Endothelial cell of umbilical vein (primary cell): Measurements from ENCODE around the gene STK40. TPM values are rescaled to one million over a fixed set of nuclear protein-coding genes. Genes with fewer than 3 reads are reported as not detected.

Experiments used
- BruUV-seq: library from RNA; stranded (reverse); fragments of 400-500 nt; replicated peaks from 2 replicates; lab custom pipeline; 2021; lab: Mats Ljungman, UMichigan
- CTCF ChIA-PET: fragments of 300-600, 350-600 bp; sonication (Branson Sonifier 250); formaldehyde crosslinking; loops from one replicate; lab custom pipeline; 2021; ENCODE audit warnings: antibody characterized with exemption, inconsistent platforms; lab: Charles Lee
- POLR2A ChIA-PET: fragments of 300-600, 350-600 bp; sonication (Branson Sonifier 250); formaldehyde crosslinking; loops from one replicate; lab custom pipeline; 2021; ENCODE audit warnings: antibody characterized with exemption, inconsistent platforms; lab: Charles Lee
- DNase-seq: peaks from one replicate; pipeline ENCODE4 v3.0.0-alpha.2; 2011; ENCODE audit warnings: low read depth, low spot score
- FAIRE-seq: peaks from 2 replicates; lab custom pipeline; 2011; peaks lifted over from hg19 to GRCh38; lab: Jason Lieb, UNC
- H2AFZ ChIP-seq: 2 replicates; pipeline ENCODE4 v1.6.0; 2012; ENCODE audit warnings: low read depth, low read length, control low read depth, inconsistent platforms
- H3K27ac ChIP-seq: 2 replicates; pipeline ENCODE4 v1.5.1; 2011; ENCODE audit warnings: low read depth, mild to moderate bottlenecking, control low read depth, low read length, moderate library complexity; ENCODE audit not compliant: insufficient read depth
- H3K27me3 ChIP-seq, 2 experiments: 2 replicates each; pipeline versions ENCODE4 v1.6.0 to v1.6.1; 2011; ENCODE audit warnings: low read length in 2 of 2, mixed read lengths in 1 of 2; ENCODE audit not compliant: control insufficient read depth in 2 of 2, insufficient read depth in 2 of 2
- H3K36me3 ChIP-seq, 2 experiments: 2 replicates in 1 of 2; 3 replicates in 1 of 2; pipeline ENCODE4 v1.5.1; 2011; ENCODE audit warnings: low read length in 2 of 2, mild to moderate bottlenecking in 1 of 2, moderate library complexity in 1 of 2; ENCODE audit not compliant: control insufficient read depth in 2 of 2, insufficient read depth in 2 of 2; ENCODE audit errors: extremely low read depth in 1 of 2
- H3K4me1 ChIP-seq: 3 replicates; pipeline ENCODE4 v1.5.1; 2011; ENCODE audit warnings: mild to moderate bottlenecking, low read length; ENCODE audit not compliant: control insufficient read depth, insufficient read depth; ENCODE audit errors: extremely low read depth
- H3K4me2 ChIP-seq: 2 replicates; pipeline ENCODE4 v1.6.1; 2011; ENCODE audit warnings: low read length, control low read depth, mixed read lengths; ENCODE audit not compliant: insufficient read depth
- H3K4me3 ChIP-seq, 3 experiments: fragments of 200-600 bp in 1 of 3; sonication (generic), shearing (Covaris generic) in 1 of 3; replicated peaks in 1 of 3; 2 replicates each; pipeline ENCODE4 v1.5.1; 2011 to 2016; ENCODE audit warnings: control low read depth in 3 of 3, low read length in 3 of 3, mild to moderate bottlenecking in 2 of 3, inconsistent platforms in 1 of 3, low read depth in 1 of 3, moderate library complexity in 1 of 3; ENCODE audit not compliant: insufficient read depth in 1 of 3
- H3K79me2 ChIP-seq: 2 replicates; pipeline ENCODE4 v1.6.0; 2012; ENCODE audit warnings: low read length, inconsistent platforms; ENCODE audit not compliant: control insufficient read depth, insufficient read depth
- H3K9ac ChIP-seq: replicated peaks from 2 replicates; pipeline ENCODE3; 2011; ENCODE audit warnings: low read length, control low read depth; ENCODE audit not compliant: insufficient read depth; ENCODE audit errors: extremely low read depth
- H3K9me1 ChIP-seq: replicated peaks from 3 replicates; pipeline ENCODE4 v1.6.0; 2011; ENCODE audit warnings: mild to moderate bottlenecking, low read length; ENCODE audit not compliant: control insufficient read depth, insufficient read depth; ENCODE audit errors: extremely low read depth
- H3K9me3 ChIP-seq: replicated peaks from 2 replicates; pipeline ENCODE4 v1.5.1; 2012; ENCODE audit warnings: low read length, inconsistent platforms; ENCODE audit not compliant: control insufficient read depth, insufficient read depth
- H4K20me1 ChIP-seq: replicated peaks from 2 replicates; pipeline ENCODE3; 2011; ENCODE audit warnings: mild to moderate bottlenecking, low read length; ENCODE audit not compliant: control insufficient read depth, insufficient read depth; ENCODE audit errors: extremely low read depth
- EZH2 ChIP-seq: IDR thresholded peaks from 2 replicates; pipeline ENCODE4 v1.6.1; 2012; ENCODE audit warnings: borderline replicate concordance, low read depth, mild to moderate bottlenecking, moderate library complexity, low read length, inconsistent platforms; ENCODE audit not compliant: severe bottlenecking
- FOS ChIP-seq: IDR thresholded peaks from 2 replicates; pipeline ENCODE4 v1.6.1; 2011; ENCODE audit warnings: mild to moderate bottlenecking, low read length, moderate library complexity, borderline replicate concordance; ENCODE audit not compliant: insufficient read depth
- GATA2 ChIP-seq: IDR thresholded peaks from 2 replicates; pipeline ENCODE4 v1.7.0; 2011; ENCODE audit warnings: low read depth, mild to moderate bottlenecking, moderate library complexity, mixed read lengths, low read length; ENCODE audit not compliant: insufficient read length, insufficient read depth
- JUN ChIP-seq: IDR thresholded peaks from 2 replicates; pipeline ENCODE4 v1.6.1; 2011; ENCODE audit warnings: borderline replicate concordance, low read depth; ENCODE audit not compliant: insufficient read length, insufficient read depth
- MYC ChIP-seq: IDR thresholded peaks from one replicate; pipeline ENCODE4 v1.6.1; 2011; ENCODE audit warnings: mild to moderate bottlenecking, low read depth, low read length
- POLR2A ChIP-seq: IDR thresholded peaks from 2 replicates; pipeline ENCODE4 v1.6.1; 2012; ENCODE audit warnings: low read depth, mild to moderate bottlenecking, control low read depth, low read length
- POLR2AphosphoS5 ChIP-seq: IDR thresholded peaks from 2 replicates; pipeline ENCODE4 v1.6.1; 2012; ENCODE audit warnings: low read depth, mild to moderate bottlenecking, control low read depth, low read length, moderate library complexity; ENCODE audit not compliant: insufficient read depth
- dilution Hi-C: fragments of 300-500 bp; cut with MboI; formaldehyde crosslinking; loops from one replicate; pipeline ENCODE4 v1.15.0; 2019; ENCODE audit warnings: low sequenced_read_pairs; ENCODE audit not compliant: extremely low pct_ligation_motif_present
- intact Hi-C: fragments of 100-400 bp; cut with micrococcal nuclease; formaldehyde crosslinking; loops from one replicate; pipeline ENCODE4 v1.10.0; 2022
- polyA plus RNA-seq, 4 experiments: library from polyadenylated mRNA; depleted of rRNA in 3 of 4; stranded (reverse) in 3 of 4; unstranded in 1 of 4; fragments of >200 nt; gene quantifications; 2 replicates each; pipeline versions ENCODE4 v1.2.1 to v1.2.3, GENCODE V29; 2011 to 2012; ENCODE audit warnings: missing spikeins in 1 of 4
- total RNA-seq: library from RNA; stranded (reverse); gene quantifications from 2 replicates; pipeline ENCODE4 v1.2.3, GENCODE V29; 2021
- TF ChIP-seq, protein P1 (sequence below), 2 donors: IDR thresholded peaks; 1 replicate in 1 of 2; 2 replicates in 1 of 2; pipeline ENCODE4 v1.5.1; 2011; ENCODE audit warnings: low read length in 2 of 2, mild to moderate bottlenecking in 2 of 2, moderate library complexity in 2 of 2, control low read depth in 1 of 2, inconsistent platforms in 1 of 2, low read depth in 1 of 2; ENCODE audit not compliant: insufficient read depth in 1 of 2; ENCODE audit errors: extremely low read depth in 1 of 2
- TF ChIP-seq, protein P2 (sequence below): IDR thresholded peaks from 2 replicates; pipeline ENCODE4 v1.6.1; 2011; ENCODE audit not compliant: insufficient read depth, insufficient read length

Gene STK40
- total and polyA plus RNA-seq, 2 donors (not counting 3 experiments of a cell fraction or from before 2014, with no cell fraction given) = 20.8 to 36.8 TPM

DNA sequence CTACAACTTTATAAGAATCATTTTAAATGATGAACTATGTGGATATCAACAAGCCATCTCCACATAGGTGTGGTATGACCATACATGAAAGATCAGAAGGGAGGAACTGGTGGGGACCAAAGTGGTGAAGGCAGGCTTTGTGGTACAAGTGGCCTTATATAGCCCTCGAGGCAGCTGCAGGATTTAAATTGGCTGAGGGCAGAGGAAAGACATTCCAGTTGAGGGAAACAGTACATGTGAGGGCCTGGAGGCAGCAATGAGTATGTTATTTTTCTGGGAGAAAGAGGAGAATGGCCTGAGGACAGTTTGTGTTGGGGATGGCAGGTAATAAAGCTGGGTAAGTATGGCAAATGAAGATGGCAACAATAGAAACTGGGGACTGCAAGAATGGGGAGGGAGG is 47.4 kb upstream of the STK40 start:
- H3K4me3 ChIP-seq = no peak overlapping the region
- H2AFZ ChIP-seq = no peak overlapping the region
- no TSS peak for BruUV-seq
- dilution Hi-C loops (no loop called here), intact Hi-C loops (no loop called here)
- FAIRE-seq (no peak), DNase-seq (no peak)
- no peaks in the 10 kb centered on the region for H3K9me1 ChIP-seq
- H3K4me1 ChIP-seq = peaks cover 6% of the 10 kb centered on the region
- TF ChIP-seq GATA2 = no peak
- no peak for TF ChIP-seq MYC
- no peak for TF ChIP-seq FOS
- TF ChIP-seq, protein P1, sequence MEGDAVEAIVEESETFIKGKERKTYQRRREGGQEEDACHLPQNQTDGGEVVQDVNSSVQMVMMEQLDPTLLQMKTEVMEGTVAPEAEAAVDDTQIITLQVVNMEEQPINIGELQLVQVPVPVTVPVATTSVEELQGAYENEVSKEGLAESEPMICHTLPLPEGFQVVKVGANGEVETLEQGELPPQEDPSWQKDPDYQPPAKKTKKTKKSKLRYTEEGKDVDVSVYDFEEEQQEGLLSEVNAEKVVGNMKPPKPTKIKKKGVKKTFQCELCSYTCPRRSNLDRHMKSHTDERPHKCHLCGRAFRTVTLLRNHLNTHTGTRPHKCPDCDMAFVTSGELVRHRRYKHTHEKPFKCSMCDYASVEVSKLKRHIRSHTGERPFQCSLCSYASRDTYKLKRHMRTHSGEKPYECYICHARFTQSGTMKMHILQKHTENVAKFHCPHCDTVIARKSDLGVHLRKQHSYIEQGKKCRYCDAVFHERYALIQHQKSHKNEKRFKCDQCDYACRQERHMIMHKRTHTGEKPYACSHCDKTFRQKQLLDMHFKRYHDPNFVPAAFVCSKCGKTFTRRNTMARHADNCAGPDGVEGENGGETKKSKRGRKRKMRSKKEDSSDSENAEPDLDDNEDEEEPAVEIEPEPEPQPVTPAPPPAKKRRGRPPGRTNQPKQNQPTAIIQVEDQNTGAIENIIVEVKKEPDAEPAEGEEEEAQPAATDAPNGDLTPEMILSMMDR (IDR thresholded peaks at IDR 0.05; ENCODE audit: extremely low read depth in 1 of 2, insufficient read depth in 1 of 2, low read depth in 1 of 2, low read length in 2 of 2) = no peak
- no peak for TF ChIP-seq JUN
- TF ChIP-seq POLR2AphosphoS5 = no peak
- TF ChIP-seq EZH2 = no peak
- TF ChIP-seq, protein P2, sequence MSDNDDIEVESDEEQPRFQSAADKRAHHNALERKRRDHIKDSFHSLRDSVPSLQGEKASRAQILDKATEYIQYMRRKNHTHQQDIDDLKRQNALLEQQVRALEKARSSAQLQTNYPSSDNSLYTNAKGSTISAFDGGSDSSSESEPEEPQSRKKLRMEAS = no peak
- TF ChIP-seq POLR2A = no peak
- H3K9ac ChIP-seq = no peak overlapping the region
- no peaks in the 10 kb centered on the region for H4K20me1 ChIP-seq
- no peaks in the 10 kb centered on the region for H3K27me3 ChIP-seq
- no peak overlapping the region for H3K27ac ChIP-seq
- no peaks in the 10 kb centered on the region for H3K9me3 ChIP-seq
- CTCF ChIA-PET = interaction anchor here (1.3 kb wide), 1 partner anchor 9 kb away, joined by 5 read pairs; no protein-coding TSS in a partner anchor
- H3K36me3 ChIP-seq = no peaks in the 10 kb centered on the region
- POLR2A ChIA-PET = no interaction called here
- H3K4me2 ChIP-seq = no peak overlapping the region
- no peaks in the 10 kb centered on the region for H3K79me2 ChIP-seq
